ENCODE data around the gene KLF7. TPM values are rescaled to one million over a fixed set of nuclear protein-coding genes. Genes with fewer than 3 reads are reported as not detected.
A peak's percentile ranks its signal among the peaks of the same experiment; 100 is the strongest.

The KLF7 gene
- 4.0 and 5.6 TPM in 2 replicates for total RNA-seq (2014; rRNA removed)
- Bru-seq, nascent RNA, result percentile 63 among the genes with signal in this experiment
- BruChase-seq, experiment 1, labeled RNA remaining after a 6-hour chase, result percentile 51 among the genes with signal in this experiment
- percentile 54 among the genes with signal in this experiment for BruChase-seq, experiment 2, labeled RNA remaining after a 2-hour chase
- long read RNA-seq, full-length matches to known transcripts, result 2 of 9 reads
- long read RNA-seq, partial matches to known transcripts, result 2 of 9 reads
- long read RNA-seq, other reads (novel, unspliced or antisense), result 5 of 9 reads

DNA sequence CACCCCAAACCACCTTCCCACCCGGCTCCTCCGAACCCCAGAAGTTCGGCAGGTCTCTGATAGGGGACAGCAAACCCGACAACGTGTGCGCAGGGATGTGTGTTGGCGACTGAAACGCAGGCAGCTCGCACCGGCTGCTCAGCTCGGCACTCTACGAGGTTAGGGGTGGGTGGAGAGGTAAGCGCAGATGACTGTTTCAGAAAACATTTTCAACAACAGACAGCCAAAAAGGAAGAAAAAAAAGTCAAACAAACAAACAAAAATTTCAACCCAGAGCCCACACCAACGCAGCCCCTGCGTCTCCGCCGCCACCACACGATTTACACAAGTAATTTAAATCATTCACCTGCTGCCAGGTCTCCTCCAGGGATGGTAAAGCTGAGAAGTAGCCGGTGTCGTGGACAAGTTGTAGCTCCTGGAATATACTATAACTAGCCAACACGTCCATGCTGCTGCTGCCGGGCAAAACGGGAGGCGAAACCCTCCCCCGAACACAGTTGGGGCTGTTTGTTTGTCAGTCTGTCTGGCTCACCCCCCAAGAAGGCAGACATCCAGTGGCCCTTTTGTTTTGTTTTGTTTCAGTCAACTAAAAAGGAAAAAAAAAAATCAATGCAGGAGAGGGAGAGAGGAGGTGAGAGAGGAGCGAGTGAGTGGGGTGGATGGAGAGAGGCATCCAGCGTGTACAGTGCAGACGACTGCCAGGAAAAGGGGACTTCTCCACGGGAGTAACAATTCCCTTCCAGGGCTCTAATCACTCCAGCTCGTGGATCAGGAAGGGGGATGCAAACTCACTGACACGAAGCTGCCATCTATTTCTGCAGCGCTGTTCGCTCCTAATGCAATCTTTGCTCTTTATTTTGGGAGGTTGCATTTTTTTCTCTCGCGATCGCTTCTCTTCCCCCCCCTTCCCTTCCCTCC lies at the start of gene KLF7:
KLF7 (minus strand) TSS at position 828 of the 918 bp plus-strand sequence; CDS start at position 448, 380 bp downstream.
- TSS peak; percentile 59 for BruUV-seq (replicated peaks)
- Histone ChIP-seq H3K9me2 (replicated peaks; ENCODE audit: low read length) (no peaks in the 10 kb centered on the region), H3K9ac (ENCODE audit: low read length) (peak within 1 kb of the TSS; percentile 96), H3K27me3 (ENCODE audit: low read length) (no peaks in the 10 kb centered on the region), H3K79me2 (ENCODE audit: low read length) (peaks cover 46% of the 10 kb centered on the region), H3K4me2 (ENCODE audit: low read length) (peak within 1 kb of the TSS; percentile 96), H3K4me1 (ENCODE audit: insufficient read depth, low read length) (peaks cover 44% of the 10 kb centered on the region), H3K4me3 (ENCODE audit: low read length) (peak within 1 kb of the TSS; percentile 94), H3K36me3 (ENCODE audit: low read depth, low read length) (no peaks in the 10 kb centered on the region), H3K9me3 (ENCODE audit: low read length) (no peaks in the 10 kb centered on the region), H3F3A (ENCODE audit: low read length, unreplicated experiment) (no peaks in the 10 kb centered on the region), H4K20me1 (ENCODE audit: low read length) (no peaks in the 10 kb centered on the region), H3K27ac (ENCODE audit: low read length) (peak within 1 kb of the TSS; percentile 81), H2AFZ (ENCODE audit: low read length) (peak within 1 kb of the TSS; percentile 71)
- peak; percentile 7 for ATAC-seq
- intact Hi-C loops (cut with micrococcal nuclease), result loop anchor here (1.0 to 10.0 kb wide), 6 partner anchors 152 to 559 kb away; no protein-coding TSS in a partner anchor
- TF ChIP-seq EZH2 (IDR thresholded peaks at IDR 0.05; ENCODE audit: low read length, unreplicated experiment), result no peak
- TF ChIP-seq EZH2phosphoT487 (IDR thresholded peaks at IDR 0.05; ENCODE audit: borderline replicate concordance, low read length), result no peak
- TF ChIP-seq, protein P1, sequence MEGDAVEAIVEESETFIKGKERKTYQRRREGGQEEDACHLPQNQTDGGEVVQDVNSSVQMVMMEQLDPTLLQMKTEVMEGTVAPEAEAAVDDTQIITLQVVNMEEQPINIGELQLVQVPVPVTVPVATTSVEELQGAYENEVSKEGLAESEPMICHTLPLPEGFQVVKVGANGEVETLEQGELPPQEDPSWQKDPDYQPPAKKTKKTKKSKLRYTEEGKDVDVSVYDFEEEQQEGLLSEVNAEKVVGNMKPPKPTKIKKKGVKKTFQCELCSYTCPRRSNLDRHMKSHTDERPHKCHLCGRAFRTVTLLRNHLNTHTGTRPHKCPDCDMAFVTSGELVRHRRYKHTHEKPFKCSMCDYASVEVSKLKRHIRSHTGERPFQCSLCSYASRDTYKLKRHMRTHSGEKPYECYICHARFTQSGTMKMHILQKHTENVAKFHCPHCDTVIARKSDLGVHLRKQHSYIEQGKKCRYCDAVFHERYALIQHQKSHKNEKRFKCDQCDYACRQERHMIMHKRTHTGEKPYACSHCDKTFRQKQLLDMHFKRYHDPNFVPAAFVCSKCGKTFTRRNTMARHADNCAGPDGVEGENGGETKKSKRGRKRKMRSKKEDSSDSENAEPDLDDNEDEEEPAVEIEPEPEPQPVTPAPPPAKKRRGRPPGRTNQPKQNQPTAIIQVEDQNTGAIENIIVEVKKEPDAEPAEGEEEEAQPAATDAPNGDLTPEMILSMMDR (conservative IDR thresholded peaks at IDR 0.05; ENCODE audit: low read depth, low read length), result no peak
- POLR2A ChIA-PET (ENCODE audit: unreplicated experiment), result interaction anchor here (0.6 to 0.7 kb wide), 4 partner anchors 55 to 953 kb away, joined by 3 read pairs; no protein-coding TSS in a partner anchor
- peak; percentile 55 for DNase-seq
- CTCF ChIA-PET, result interaction anchor here (0.6 to 1.0 kb wide), 6 partner anchors 39 to 307 kb away, joined by 3 to 5 read pairs (median 3); no protein-coding TSS in a partner anchor

DNA sequence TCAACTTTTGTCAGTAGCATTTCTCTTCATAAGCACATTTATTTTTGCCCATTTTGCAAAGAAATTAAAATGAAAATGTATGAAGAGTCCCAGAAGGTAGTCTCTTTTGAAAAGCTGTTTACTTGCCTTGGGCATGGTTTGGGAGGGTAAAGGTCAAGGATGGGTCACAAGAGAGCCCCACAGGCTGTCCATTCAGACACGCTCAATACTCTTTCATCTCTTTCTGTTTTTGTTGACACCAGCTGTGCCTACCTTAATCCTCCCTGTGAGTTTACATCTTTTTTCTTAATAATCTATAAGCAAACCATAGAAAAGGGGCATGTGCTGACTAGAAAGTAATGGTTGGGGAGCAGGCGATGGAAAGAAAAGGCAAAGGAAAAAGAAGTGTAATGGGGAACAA lies 49.6 kb upstream of the KLF7 start:
- Histone ChIP-seq H3K4me1 (ENCODE audit: insufficient read depth, low read length) (peaks cover 9% of the 10 kb centered on the region), H3K4me3 (ENCODE audit: low read length) (no peak overlapping the region), H3K9me2 (replicated peaks; ENCODE audit: low read length) (no peaks in the 10 kb centered on the region), H3K9me3 (ENCODE audit: low read length) (no peaks in the 10 kb centered on the region), H3K79me2 (ENCODE audit: low read length) (no peaks in the 10 kb centered on the region), H3K4me2 (ENCODE audit: low read length) (no peak overlapping the region), H3K36me3 (ENCODE audit: low read depth, low read length) (no peaks in the 10 kb centered on the region), H3K27ac (ENCODE audit: low read length) (no peak overlapping the region), H3K9ac (ENCODE audit: low read length) (no peak overlapping the region), H3F3A (ENCODE audit: low read length, unreplicated experiment) (no peaks in the 10 kb centered on the region), H2AFZ (ENCODE audit: low read length) (no peak overlapping the region), H3K27me3 (ENCODE audit: low read length) (no peaks in the 10 kb centered on the region), H4K20me1 (ENCODE audit: low read length) (no peaks in the 10 kb centered on the region)
- TF ChIP-seq, protein P1 (conservative IDR thresholded peaks at IDR 0.05; ENCODE audit: low read depth, low read length), result no peak
- no peak for TF ChIP-seq EZH2 (IDR thresholded peaks at IDR 0.05; ENCODE audit: low read length, unreplicated experiment)
- no TSS peak for BruUV-seq (replicated peaks)
- DNase-seq (no peak), ATAC-seq (no peak)
- intact Hi-C loops (cut with micrococcal nuclease), result no loop called here
- ChIA-PET POLR2A (ENCODE audit: unreplicated experiment) (no interaction called here), CTCF (no interaction called here)

Data from PC-3 (cell line).